ENCODE data around the gene COX8A. TPM values are rescaled to one million over a fixed set of nuclear protein-coding genes. Genes with fewer than 3 reads are reported as not detected.

Gene COX8A
- total and polyA plus RNA-seq, 10 of the 15 experiments (the other 5 are each of a cell fraction or from before 2014, with no cell fraction given) = 243 to 1,476 (median 522) TPM

GRCh38 chr11:63986156-63986931 is 11.9 kb downstream of the COX8A start, which contains the start of gene OTUB1 (continued):
- TF ChIP-seq NR2C2 (IDR thresholded peaks at IDR 0.05; ENCODE audit: borderline replicate concordance, control insufficient read depth, insufficient read length, low read depth) (no peak), CEBPZ (IDR thresholded peaks at IDR 0.05; ENCODE audit: low read depth, low read length) (no peak), MEF2A (IDR thresholded peaks at IDR 0.05; ENCODE audit: insufficient read depth, low read depth, low read length) (no peak), EGR1 (IDR thresholded peaks at IDR 0.05; ENCODE audit: borderline replicate concordance in 1 of 2, low read depth in 2 of 2, low read length in 2 of 2) (peak in 1 of 2 experiments; percentile 25; a peak in 1 of 3 replicates), SREBF2 (IDR thresholded peaks at IDR 0.05; ENCODE audit: low read length) (no peak), HCFC1 (IDR thresholded peaks at IDR 0.05; ENCODE audit: low read length) (peak; percentile 60), NKRF (conservative IDR thresholded peaks at IDR 0.05) (peak; percentile 77; the same call in 1 of the 2 replicates), TAF1 (IDR thresholded peaks at IDR 0.05; ENCODE audit: borderline replicate concordance, low read depth, low read length) (peak; percentile 96), DPF2 (IDR thresholded peaks at IDR 0.05) (peak; percentile 42; the same call in 1 of the 2 replicates), CHD4 (IDR thresholded peaks at IDR 0.05) (no peak), ZNF274 (IDR thresholded peaks at IDR 0.05; ENCODE audit: insufficient read depth, insufficient read length) (no peak), ZBTB40 (IDR thresholded peaks at IDR 0.05; ENCODE audit: borderline replicate concordance) (peak; percentile 89), NBN (IDR thresholded peaks at IDR 0.05) (0 out of 2 replicates have a peak, but pooled peaks have one; percentile 59), CREM (IDR thresholded peaks at IDR 0.05; ENCODE audit: low read depth) (0 out of 2 replicates have a peak, but pooled peaks have one; percentile 41), E4F1 (IDR thresholded peaks at IDR 0.05; ENCODE audit: borderline replicate concordance, partially characterized antibody) (peak; percentile 87), SIN3A (IDR thresholded peaks at IDR 0.05; ENCODE audit: low read depth, low read length) (peak; percentile 92)
